ENCODE measurements around the gene HSF4.
A peak's percentile ranks its signal among the peaks of the same experiment; 100 is the strongest.

Gene HSF4

DNA sequence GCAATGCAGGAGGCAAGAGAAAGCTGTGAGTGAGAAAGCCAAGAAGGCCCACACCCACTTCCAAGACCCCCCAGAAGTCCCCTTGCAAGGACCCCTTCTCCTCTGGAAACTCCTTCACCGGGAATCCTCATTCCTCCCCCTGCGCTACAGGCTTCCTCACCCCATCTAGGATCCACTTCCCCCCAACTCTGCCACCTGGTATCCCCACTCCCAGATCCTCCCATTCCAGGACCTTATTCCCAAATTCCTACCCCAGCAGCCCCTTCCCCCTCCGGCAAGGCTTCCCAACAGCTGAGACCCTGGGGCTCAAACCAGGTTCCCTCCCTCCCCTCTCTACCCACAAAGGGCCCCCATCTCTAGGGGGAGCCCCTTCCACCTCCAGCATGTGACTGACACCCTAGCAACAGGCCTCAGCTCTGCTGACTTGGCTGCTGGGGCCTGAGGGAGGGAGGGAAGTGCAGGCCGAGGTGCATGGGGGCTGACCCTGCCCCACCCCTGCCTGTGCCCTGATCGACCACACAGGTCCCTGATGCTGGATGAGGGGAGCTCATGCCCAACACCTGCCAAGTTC, 2.1 kb downstream of the HSF4 start:
- TF ChIP-seq, protein P1, sequence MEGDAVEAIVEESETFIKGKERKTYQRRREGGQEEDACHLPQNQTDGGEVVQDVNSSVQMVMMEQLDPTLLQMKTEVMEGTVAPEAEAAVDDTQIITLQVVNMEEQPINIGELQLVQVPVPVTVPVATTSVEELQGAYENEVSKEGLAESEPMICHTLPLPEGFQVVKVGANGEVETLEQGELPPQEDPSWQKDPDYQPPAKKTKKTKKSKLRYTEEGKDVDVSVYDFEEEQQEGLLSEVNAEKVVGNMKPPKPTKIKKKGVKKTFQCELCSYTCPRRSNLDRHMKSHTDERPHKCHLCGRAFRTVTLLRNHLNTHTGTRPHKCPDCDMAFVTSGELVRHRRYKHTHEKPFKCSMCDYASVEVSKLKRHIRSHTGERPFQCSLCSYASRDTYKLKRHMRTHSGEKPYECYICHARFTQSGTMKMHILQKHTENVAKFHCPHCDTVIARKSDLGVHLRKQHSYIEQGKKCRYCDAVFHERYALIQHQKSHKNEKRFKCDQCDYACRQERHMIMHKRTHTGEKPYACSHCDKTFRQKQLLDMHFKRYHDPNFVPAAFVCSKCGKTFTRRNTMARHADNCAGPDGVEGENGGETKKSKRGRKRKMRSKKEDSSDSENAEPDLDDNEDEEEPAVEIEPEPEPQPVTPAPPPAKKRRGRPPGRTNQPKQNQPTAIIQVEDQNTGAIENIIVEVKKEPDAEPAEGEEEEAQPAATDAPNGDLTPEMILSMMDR (IDR thresholded peaks at IDR 0.05; ENCODE audit: unreplicated experiment in 3 of 3) = no peak
- H3K9me3 Mint-ChIP-seq = no peaks in the 10 kb centered on the region
- no peak overlapping the region for H3K4me3 Mint-ChIP-seq
- no peaks in the 10 kb centered on the region for H3K36me3 Mint-ChIP-seq (ENCODE audit: low read depth)
- H3K4me1 Mint-ChIP-seq = peaks cover 35% of the 10 kb centered on the region
- H3K27ac Mint-ChIP-seq = no peak overlapping the region
- peaks cover 92% of the 10 kb centered on the region for H3K27me3 Mint-ChIP-seq (ENCODE audit: low read depth)

DNA sequence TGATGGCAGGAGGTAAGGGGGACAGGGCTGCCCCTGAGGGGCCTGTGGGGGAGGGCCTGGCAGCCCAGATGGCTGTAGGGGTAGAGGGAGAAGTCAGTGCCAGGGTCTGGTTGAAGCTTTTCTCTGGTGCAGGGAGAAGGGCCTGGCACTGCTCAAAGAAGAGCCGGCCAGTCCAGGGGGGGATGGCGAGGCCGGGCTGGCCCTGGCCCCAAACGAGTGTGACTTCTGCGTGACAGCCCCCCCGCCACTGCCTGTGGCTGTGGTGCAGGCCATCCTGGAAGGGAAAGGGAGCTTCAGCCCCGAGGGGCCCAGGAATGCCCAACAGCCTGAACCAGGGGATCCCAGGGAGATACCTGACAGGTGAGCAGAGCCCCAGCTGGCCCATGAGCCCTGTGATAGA, 3.0 kb downstream of the HSF4 start:
- H3K27ac Mint-ChIP-seq = no peak overlapping the region
- H3K9me3 Mint-ChIP-seq = no peaks in the 10 kb centered on the region
- no peaks in the 10 kb centered on the region for H3K36me3 Mint-ChIP-seq (ENCODE audit: low read depth)
- TF ChIP-seq, protein P1 (IDR thresholded peaks at IDR 0.05; ENCODE audit: unreplicated experiment in 3 of 3) = no peak
- H3K4me3 Mint-ChIP-seq = no peak overlapping the region
- peaks cover 92% of the 10 kb centered on the region for H3K27me3 Mint-ChIP-seq (ENCODE audit: low read depth)
- H3K4me1 Mint-ChIP-seq = peaks cover 31% of the 10 kb centered on the region

DNA sequence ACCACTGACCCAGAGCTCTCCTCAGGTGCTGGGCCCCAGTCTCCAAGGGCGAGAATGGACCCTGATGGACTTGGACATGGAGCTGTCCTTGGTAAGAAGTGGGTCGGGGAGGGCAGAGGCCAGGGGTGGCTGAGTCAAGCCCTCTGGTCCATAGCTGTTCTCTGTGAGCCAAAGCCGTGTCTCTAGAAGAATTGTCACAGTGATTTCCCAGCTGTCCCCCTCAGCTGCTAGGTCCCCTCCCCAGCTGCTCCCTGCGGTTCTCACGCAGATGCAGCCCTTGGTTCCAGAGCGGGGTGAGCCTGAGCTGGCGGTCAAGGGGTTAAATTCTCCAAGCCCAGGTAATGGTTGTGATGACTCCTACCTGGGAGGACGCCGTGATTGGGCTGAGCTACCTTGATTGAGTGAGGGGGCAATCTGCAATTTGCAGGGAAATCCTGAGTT, 4.5 kb downstream of the HSF4 start:
- no peaks in the 10 kb centered on the region for H3K36me3 Mint-ChIP-seq (ENCODE audit: low read depth)
- H3K27me3 Mint-ChIP-seq (ENCODE audit: low read depth) = peaks cover 92% of the 10 kb centered on the region
- TF ChIP-seq, protein P1 (IDR thresholded peaks at IDR 0.05; ENCODE audit: unreplicated experiment in 3 of 3) = no peak
- H3K27ac Mint-ChIP-seq = no peak overlapping the region
- H3K4me1 Mint-ChIP-seq = peaks cover 41% of the 10 kb centered on the region
- H3K4me3 Mint-ChIP-seq = peak overlapping the region; percentile 61 to 85 (median 82)
- no peaks in the 10 kb centered on the region for H3K9me3 Mint-ChIP-seq

DNA sequence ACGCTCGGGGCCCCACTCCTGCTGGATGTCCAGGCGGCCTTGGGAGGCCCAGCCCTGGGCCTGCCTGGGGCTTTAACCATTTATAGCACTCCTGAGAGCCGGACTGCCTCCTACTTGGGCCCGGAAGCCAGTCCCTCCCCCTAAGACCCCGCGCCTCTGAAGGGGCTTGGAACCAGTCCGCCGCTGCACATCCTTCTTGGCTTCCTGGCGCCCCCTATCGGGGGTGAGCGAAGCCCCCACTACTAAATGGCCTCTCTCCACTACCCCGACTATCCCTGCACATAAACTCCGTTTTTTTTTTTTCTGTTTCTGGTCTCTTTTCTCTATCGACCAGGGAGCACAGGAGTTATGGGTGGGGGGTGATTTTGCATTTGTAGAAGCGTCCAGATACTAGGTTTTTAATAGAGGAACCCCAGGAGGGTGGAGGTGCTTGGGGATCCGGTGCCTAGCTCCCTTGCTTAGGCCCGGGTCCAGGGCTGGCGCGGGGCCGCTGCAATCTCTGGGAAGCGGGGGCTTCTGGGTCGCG, 5.2 kb downstream of the HSF4 start:
- Mint-ChIP-seq H3K9me3 (no peaks in the 10 kb centered on the region), H3K27me3 (ENCODE audit: low read depth) (peaks cover 90% of the 10 kb centered on the region)
- TF ChIP-seq, protein P1 (IDR thresholded peaks at IDR 0.05; ENCODE audit: unreplicated experiment in 3 of 3) = peak; percentile 56 to 72 (median 61)

DNA sequence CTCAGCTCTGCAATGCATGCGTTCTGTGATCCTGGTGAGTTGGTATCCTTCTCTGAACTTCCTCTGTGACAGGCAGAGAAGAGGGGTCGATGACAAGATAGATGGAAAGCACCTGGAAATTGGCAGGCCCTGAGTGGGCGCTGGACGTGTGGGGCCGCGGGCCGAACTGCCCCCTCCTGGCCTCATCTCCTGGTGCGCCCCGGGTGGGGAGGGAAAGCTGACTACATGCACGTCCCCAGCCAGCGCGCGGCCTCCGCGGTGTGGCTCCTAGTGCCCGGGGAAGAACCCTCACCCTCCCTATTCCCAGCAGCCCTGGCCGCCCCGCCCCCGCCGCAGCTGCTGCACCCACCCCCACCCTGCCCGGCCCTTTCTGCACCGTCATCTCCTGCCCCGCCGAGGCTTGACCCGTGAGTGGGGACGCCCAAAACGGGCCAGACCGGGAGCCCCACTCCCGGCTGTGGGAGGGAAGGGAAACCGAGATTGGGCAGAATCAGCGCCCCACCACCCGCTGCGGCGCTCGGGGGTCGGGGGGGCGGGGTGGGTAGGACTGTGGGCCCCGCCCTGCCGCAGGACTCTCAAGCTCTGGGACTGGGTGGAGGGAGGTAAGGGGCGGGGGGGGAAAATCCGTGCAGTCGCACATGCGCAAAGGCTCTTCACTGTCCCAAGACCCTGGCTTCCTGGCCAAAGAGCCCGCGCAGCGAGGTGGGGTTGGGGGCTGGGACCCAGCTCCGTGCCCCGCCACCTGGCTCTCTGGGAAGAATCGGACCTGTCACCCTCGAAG, 5.8 kb downstream of the HSF4 start, which contains the start of gene NOL3:
Gene NOL3, plus strand, starts transcription at position 371 of the 781 bp plus-strand sequence.
- TF ChIP-seq, protein P1 (IDR thresholded peaks at IDR 0.05; ENCODE audit: unreplicated experiment in 3 of 3) = no peak
- Mint-ChIP-seq H3K36me3 (ENCODE audit: low read depth) (no peaks in the 10 kb centered on the region), H3K27me3 (ENCODE audit: low read depth) (peaks cover 88% of the 10 kb centered on the region), H3K27ac (peak within 1 kb of the TSS; percentile 56 to 69 (median 61)), H3K4me3 (peak within 1 kb of the TSS; percentile 79 to 85 (median 82)), H3K4me1 (peaks cover 43% of the 10 kb centered on the region), H3K9me3 (no peaks in the 10 kb centered on the region)

More for the DNA sequence above, 5.2 kb downstream of the HSF4 start:
- Mint-ChIP-seq H3K4me3 (peak overlapping the region; percentile 79 to 85 (median 82)), H3K27ac (peak overlapping the region; percentile 56 to 69 (median 61)), H3K36me3 (ENCODE audit: low read depth) (no peaks in the 10 kb centered on the region), H3K4me1 (peaks cover 42% of the 10 kb centered on the region)
